Measurements from ENCODE around the gene GPATCH11.

GPATCH11 gene

GRCh38 chr2:37083873-37084794 lies at the start of gene GPATCH11, which contains the start of gene HEATR5B:
TSS of gene GPATCH11 (plus strand) at chr2:37084518. CDS start at chr2:37088382, 3,864 bp downstream.
TSS of gene HEATR5B (minus strand) at chr2:37084372. CDS start at chr2:37083414, 958 bp downstream.
- Histone ChIP-seq H3K9me3 (ENCODE audit: control insufficient read depth, insufficient read depth, low read length) (no peaks in the 10 kb centered on the region), H3K9ac (ENCODE audit: low read depth, low read length) (peak within 1 kb of the TSS; percentile 63), H3K27me3 (ENCODE audit: control insufficient read depth, insufficient read depth, low read length) (no peaks in the 10 kb centered on the region), H3K36me3 (ENCODE audit: control insufficient read depth, insufficient read depth, low read length) (no peaks in the 10 kb centered on the region), H3K4me3 (ENCODE audit: low read depth, low read length) (peak within 1 kb of the TSS; percentile 89), H3K4me1 (ENCODE audit: control insufficient read depth, insufficient read depth, low read length) (no peaks in the 10 kb centered on the region)

GRCh38 chr2:37037771-37038170 lies 46.5 kb upstream of the GPATCH11 start:
- Histone ChIP-seq H3K4me1 (ENCODE audit: control insufficient read depth, insufficient read depth, low read length) (no peaks in the 10 kb centered on the region), H3K36me3 (ENCODE audit: control insufficient read depth, insufficient read depth, low read length) (no peaks in the 10 kb centered on the region), H3K9me3 (ENCODE audit: control insufficient read depth, insufficient read depth, low read length) (no peaks in the 10 kb centered on the region), H3K4me3 (ENCODE audit: low read depth, low read length) (no peak overlapping the region), H3K27me3 (ENCODE audit: control insufficient read depth, insufficient read depth, low read length) (no peaks in the 10 kb centered on the region), H3K9ac (ENCODE audit: low read depth, low read length) (no peak overlapping the region)

- Histone ChIP-seq H3K4me1 (ENCODE audit: control insufficient read depth, insufficient read depth, low read length) (no peaks in the 10 kb centered on the region), H3K9ac (ENCODE audit: low read depth, low read length) (no peak overlapping the region), H3K27me3 (ENCODE audit: control insufficient read depth, insufficient read depth, low read length) (no peaks in the 10 kb centered on the region), H3K9me3 (ENCODE audit: control insufficient read depth, insufficient read depth, low read length) (no peaks in the 10 kb centered on the region), H3K36me3 (ENCODE audit: control insufficient read depth, insufficient read depth, low read length) (no peaks in the 10 kb centered on the region), H3K4me3 (ENCODE audit: low read depth, low read length) (no peak overlapping the region)
Observed at GRCh38 chr2:37039580-37039979, 44.7 kb upstream of the GPATCH11 start.

- H3K4me3 ChIP-seq (ENCODE audit: low read depth, low read length): no peak overlapping the region
- H3K9me3 ChIP-seq (ENCODE audit: control insufficient read depth, insufficient read depth, low read length): no peaks in the 10 kb centered on the region
- no peak overlapping the region for H3K9ac ChIP-seq (ENCODE audit: low read depth, low read length)
- H3K4me1 ChIP-seq (ENCODE audit: control insufficient read depth, insufficient read depth, low read length): no peaks in the 10 kb centered on the region
- peaks cover 5% of the 10 kb centered on the region for H3K36me3 ChIP-seq (ENCODE audit: control insufficient read depth, insufficient read depth, low read length)
- H3K27me3 ChIP-seq (ENCODE audit: control insufficient read depth, insufficient read depth, low read length): no peaks in the 10 kb centered on the region
Observed at GRCh38 chr2:37052600-37053332, 31.6 kb upstream of the GPATCH11 start.

GRCh38 chr2:37059841-37060240 lies 24.5 kb upstream of the GPATCH11 start:
- H3K9ac ChIP-seq (ENCODE audit: low read depth, low read length): no peak overlapping the region
- no peak overlapping the region for H3K4me3 ChIP-seq (ENCODE audit: low read depth, low read length)
- H3K36me3 ChIP-seq (ENCODE audit: control insufficient read depth, insufficient read depth, low read length): peaks cover 9% of the 10 kb centered on the region
- H3K27me3 ChIP-seq (ENCODE audit: control insufficient read depth, insufficient read depth, low read length): no peaks in the 10 kb centered on the region
- H3K9me3 ChIP-seq (ENCODE audit: control insufficient read depth, insufficient read depth, low read length): no peaks in the 10 kb centered on the region
- no peaks in the 10 kb centered on the region for H3K4me1 ChIP-seq (ENCODE audit: control insufficient read depth, insufficient read depth, low read length)

- Histone ChIP-seq H3K36me3 (ENCODE audit: control insufficient read depth, insufficient read depth, low read length) (peaks cover 13% of the 10 kb centered on the region), H3K27me3 (ENCODE audit: control insufficient read depth, insufficient read depth, low read length) (no peaks in the 10 kb centered on the region), H3K9ac (ENCODE audit: low read depth, low read length) (no peak overlapping the region), H3K4me1 (ENCODE audit: control insufficient read depth, insufficient read depth, low read length) (no peaks in the 10 kb centered on the region), H3K9me3 (ENCODE audit: control insufficient read depth, insufficient read depth, low read length) (no peaks in the 10 kb centered on the region), H3K4me3 (ENCODE audit: low read depth, low read length) (no peak overlapping the region)
Observed at GRCh38 chr2:37060446-37060845, 23.9 kb upstream of the GPATCH11 start.

GRCh38 chr2:37061013-37061711 lies 23.2 kb upstream of the GPATCH11 start:
- Histone ChIP-seq H3K4me3 (ENCODE audit: low read depth, low read length) (no peak overlapping the region), H3K4me1 (ENCODE audit: control insufficient read depth, insufficient read depth, low read length) (no peaks in the 10 kb centered on the region), H3K36me3 (ENCODE audit: control insufficient read depth, insufficient read depth, low read length) (peaks cover 12% of the 10 kb centered on the region), H3K27me3 (ENCODE audit: control insufficient read depth, insufficient read depth, low read length) (no peaks in the 10 kb centered on the region), H3K9ac (ENCODE audit: low read depth, low read length) (no peak overlapping the region), H3K9me3 (ENCODE audit: control insufficient read depth, insufficient read depth, low read length) (no peaks in the 10 kb centered on the region)

- H3K36me3 ChIP-seq (ENCODE audit: control insufficient read depth, insufficient read depth, low read length): peaks cover 9% of the 10 kb centered on the region
- no peak overlapping the region for H3K4me3 ChIP-seq (ENCODE audit: low read depth, low read length)
- no peak overlapping the region for H3K9ac ChIP-seq (ENCODE audit: low read depth, low read length)
- H3K9me3 ChIP-seq (ENCODE audit: control insufficient read depth, insufficient read depth, low read length): no peaks in the 10 kb centered on the region
- no peaks in the 10 kb centered on the region for H3K27me3 ChIP-seq (ENCODE audit: control insufficient read depth, insufficient read depth, low read length)
- H3K4me1 ChIP-seq (ENCODE audit: control insufficient read depth, insufficient read depth, low read length): no peaks in the 10 kb centered on the region
Observed at GRCh38 chr2:37061776-37062175, 22.5 kb upstream of the GPATCH11 start.

GRCh38 chr2:37068686-37069085 lies 15.6 kb upstream of the GPATCH11 start:
- Histone ChIP-seq H3K9me3 (ENCODE audit: control insufficient read depth, insufficient read depth, low read length) (no peaks in the 10 kb centered on the region), H3K27me3 (ENCODE audit: control insufficient read depth, insufficient read depth, low read length) (no peaks in the 10 kb centered on the region), H3K4me1 (ENCODE audit: control insufficient read depth, insufficient read depth, low read length) (no peaks in the 10 kb centered on the region), H3K9ac (ENCODE audit: low read depth, low read length) (no peak overlapping the region), H3K4me3 (ENCODE audit: low read depth, low read length) (no peak overlapping the region), H3K36me3 (ENCODE audit: control insufficient read depth, insufficient read depth, low read length) (peaks cover 9% of the 10 kb centered on the region)

- Histone ChIP-seq H3K9ac (ENCODE audit: low read depth, low read length) (no peak overlapping the region), H3K36me3 (ENCODE audit: control insufficient read depth, insufficient read depth, low read length) (no peaks in the 10 kb centered on the region), H3K9me3 (ENCODE audit: control insufficient read depth, insufficient read depth, low read length) (no peaks in the 10 kb centered on the region)
Observed at GRCh38 chr2:37070931-37071330, 13.4 kb upstream of the GPATCH11 start.

GRCh38 chr2:37080266-37080665 lies 4.1 kb upstream of the GPATCH11 start:
- no peak overlapping the region for H3K9ac ChIP-seq (ENCODE audit: low read depth, low read length)
- peaks cover 3% of the 10 kb centered on the region for H3K36me3 ChIP-seq (ENCODE audit: control insufficient read depth, insufficient read depth, low read length)
- H3K9me3 ChIP-seq (ENCODE audit: control insufficient read depth, insufficient read depth, low read length): no peaks in the 10 kb centered on the region
- no peak overlapping the region for H3K4me3 ChIP-seq (ENCODE audit: low read depth, low read length)
- no peaks in the 10 kb centered on the region for H3K27me3 ChIP-seq (ENCODE audit: control insufficient read depth, insufficient read depth, low read length)
- H3K4me1 ChIP-seq (ENCODE audit: control insufficient read depth, insufficient read depth, low read length): no peaks in the 10 kb centered on the region

More at GRCh38 chr2:37070931-37071330, 13.4 kb upstream of the GPATCH11 start:
- Histone ChIP-seq H3K4me1 (ENCODE audit: control insufficient read depth, insufficient read depth, low read length) (no peaks in the 10 kb centered on the region), H3K27me3 (ENCODE audit: control insufficient read depth, insufficient read depth, low read length) (no peaks in the 10 kb centered on the region), H3K4me3 (ENCODE audit: low read depth, low read length) (no peak overlapping the region)

All from iPS-15b (cell line).